ENCODE data around the gene CHRM4. TPM values are rescaled to one million over a fixed set of nuclear protein-coding genes. Genes with fewer than 3 reads are reported as not detected.
"Not testable (repeated sequence)": the region's sequence is repeated elsewhere in the genome, so short reads cannot be mapped to it uniquely, and the experiment has no call there.

The CHRM4 gene
- total RNA-seq, 2 donors from 2014 or later = 0.28 TPM; not detected in 1

- no peak for DNase-seq (ENCODE audit: low spot score)
Measured at GRCh38 chr11:46375392-46376101, 16.0 kb downstream of the CHRM4 start.

GRCh38 chr11:46374815-46375214 lies 16.8 kb downstream of the CHRM4 start:
- no peak for DNase-seq (ENCODE audit: low spot score)
- Histone ChIP-seq H3K36me3 (peaks cover 84% of the 10 kb centered on the region), H3K27ac (no peak overlapping the region), H3K9me3 (no peaks in the 10 kb centered on the region), H3K4me1 (peaks cover 0 to 2% of the 10 kb centered on the region in 2 donors), H3K4me3 (no peak overlapping the region), H3K27me3 (no peaks in the 10 kb centered on the region)
- no peak for TF ChIP-seq CTCF (IDR thresholded peaks at IDR 0.05)

More at GRCh38 chr11:46375392-46376101, 16.0 kb downstream of the CHRM4 start:
- no peak for TF ChIP-seq CTCF (IDR thresholded peaks at IDR 0.05)
- Histone ChIP-seq H3K4me1 (peaks cover 0 to 9% of the 10 kb centered on the region in 2 donors), H3K27me3 (no peaks in the 10 kb centered on the region), H3K4me3 (no peak overlapping the region), H3K9me3 (no peaks in the 10 kb centered on the region), H3K27ac (no peak overlapping the region), H3K36me3 (peaks cover 77% of the 10 kb centered on the region)

GRCh38 chr11:46373787-46374740 lies 17.5 kb downstream of the CHRM4 start:
- H3K36me3 ChIP-seq = peaks cover 91% of the 10 kb centered on the region
- no peak overlapping the region for H3K27ac ChIP-seq
- no peak overlapping the region for H3K4me3 ChIP-seq
- no peaks in the 10 kb centered on the region for H3K9me3 ChIP-seq
- no peak for TF ChIP-seq CTCF (IDR thresholded peaks at IDR 0.05)
- H3K27me3 ChIP-seq = no peaks in the 10 kb centered on the region
- DNase-seq (ENCODE audit: low spot score) = no peak
- no peaks in the 10 kb centered on the region for H3K4me1 ChIP-seq

GRCh38 chr11:46372501-46372900 lies 19.1 kb downstream of the CHRM4 start:
- H3K4me3 ChIP-seq; H3K9me3 ChIP-seq; DNase-seq (ENCODE audit: low spot score); H3K27me3 ChIP-seq; H3K4me1 ChIP-seq; H3K27ac ChIP-seq: not testable (repeated sequence)
- H3K36me3 ChIP-seq = peaks cover 92% of the 10 kb centered on the region

- Histone ChIP-seq H3K4me1 (peaks cover 0 to 9% of the 10 kb centered on the region in 2 donors), H3K36me3 (peaks cover 88% of the 10 kb centered on the region), H3K9me3 (no peaks in the 10 kb centered on the region), H3K4me3 (no peak overlapping the region), H3K27me3 (no peaks in the 10 kb centered on the region), H3K27ac (no peak overlapping the region)
- TF ChIP-seq CTCF (IDR thresholded peaks at IDR 0.05) = no peak
- no peak for DNase-seq (ENCODE audit: low spot score)
Measured at GRCh38 chr11:46372086-46372485, 19.5 kb downstream of the CHRM4 start.

- not testable (repeated sequence) for H3K27me3 ChIP-seq; H3K9me3 ChIP-seq; H3K4me3 ChIP-seq; H3K27ac ChIP-seq; DNase-seq (ENCODE audit: low spot score)
- Histone ChIP-seq H3K36me3 (peaks cover 80% of the 10 kb centered on the region), H3K4me1 (peaks cover 0 to 18% of the 10 kb centered on the region in 2 donors)
Measured at GRCh38 chr11:46371262-46371661, 20.3 kb downstream of the CHRM4 start.
